Kidney (tissue), 14 donors: ENCODE results near the gene GABRQ. TPM values are rescaled to one million over a fixed set of nuclear protein-coding genes. Genes with fewer than 3 reads are reported as not detected.

Experiments
- DNase-seq, 5 donors: peaks; one replicate each; pipeline ENCODE4 v3.0.0-alpha.2; 2013 to 2020
- FAIRE-seq: peaks from 2 replicates; lab custom pipeline; 2012; peaks lifted over from hg19 to GRCh38; lab: Jason Lieb, UNC
- H3K27ac ChIP-seq, 2 donors: one replicate each; pipeline ENCODE4 v1.7.0; 2013; ENCODE audit warnings: low read depth in 2 of 2, low read length in 2 of 2, inconsistent platforms in 1 of 2
- H3K27me3 ChIP-seq: one replicate; pipeline ENCODE4 v1.7.1; 2013; ENCODE audit warnings: low read length, inconsistent platforms; ENCODE audit not compliant: control insufficient read depth, insufficient read depth
- H3K36me3 ChIP-seq, 3 donors: one replicate each; pipeline versions ENCODE4 v1.7.0 to v1.7.1; 2013; ENCODE audit warnings: low read length in 3 of 3, control low read depth in 1 of 3, inconsistent platforms in 1 of 3; ENCODE audit not compliant: insufficient read depth in 3 of 3, control insufficient read depth in 2 of 3
- H3K4me1 ChIP-seq, 3 donors: one replicate each; pipeline versions ENCODE4 v1.7.0 to v1.7.1; 2013; ENCODE audit warnings: low read length in 3 of 3, inconsistent platforms in 1 of 3, low read depth in 1 of 3; ENCODE audit not compliant: control insufficient read depth in 2 of 3, insufficient read depth in 2 of 3
- H3K4me3 ChIP-seq, 3 donors: one replicate each; pipeline versions ENCODE4 v1.7.0 to v1.8.1; 2013; ENCODE audit warnings: low read length in 3 of 3, control low read depth in 1 of 3, inconsistent platforms in 1 of 3
- H3K9ac ChIP-seq, 3 donors: one replicate each; pipeline versions ENCODE4 v1.7.0 to v1.7.1; 2013; ENCODE audit warnings: low read length in 3 of 3, control low read depth in 1 of 3, inconsistent platforms in 1 of 3
- H3K9me3 ChIP-seq, 3 donors: one replicate each; pipeline versions ENCODE4 v1.7.0 to v1.7.1; 2013; ENCODE audit warnings: low read length in 3 of 3, control low read depth in 1 of 3, inconsistent platforms in 1 of 3; ENCODE audit not compliant: control insufficient read depth in 2 of 3, insufficient read depth in 1 of 3
- intact Hi-C: fragments of 100-400 bp; cut with DNase I; formaldehyde crosslinking; loops from one replicate; pipeline ENCODE4 v1.11.1; 2022
- polyA plus RNA-seq: library from polyadenylated mRNA; stranded (reverse); fragments of 350-450 nt; fragmentation: Illumina TruSeq; extraction: RNeasy Lipid Tissue Mini Kit (QIAGEN cat#74804); gene quantifications from one replicate; pipeline ENCODE4 v1.2.3, GENCODE V29; 2014; ENCODE audit warnings: low read depth, low replicate concordance; ENCODE audit not compliant: insufficient read depth
- total RNA-seq: library from RNA; stranded (reverse); fragmentation: NEBNext Ultra II Directional; extraction: Animal tissue kit (Norgen Biotek cat#: 25700); gene quantifications from one replicate; pipeline ENCODE4 v1.2.1, GENCODE V29; 2021
- TF ChIP-seq, protein P1 (sequence below): IDR thresholded peaks from 3 replicates; pipeline ENCODE4 v1.5.1; 2012; ENCODE audit warnings: mild to moderate bottlenecking, moderate library complexity, borderline replicate concordance; ENCODE audit not compliant: insufficient read depth; ENCODE audit errors: extremely low read depth
- donor health status: control.
- donor health status: control.
- donor health status: control.
- donor health status: control.
- donor health status: control.
- donor health status: DM: yes; HTN: yes; CAD: no.
- donor health status: Normal renal cell carcinoma (clear cell type).

Gene GABRQ
- total and polyA plus RNA-seq, 2 donors from 2014 or later: 0.03 TPM; not detected in 1

DNA sequence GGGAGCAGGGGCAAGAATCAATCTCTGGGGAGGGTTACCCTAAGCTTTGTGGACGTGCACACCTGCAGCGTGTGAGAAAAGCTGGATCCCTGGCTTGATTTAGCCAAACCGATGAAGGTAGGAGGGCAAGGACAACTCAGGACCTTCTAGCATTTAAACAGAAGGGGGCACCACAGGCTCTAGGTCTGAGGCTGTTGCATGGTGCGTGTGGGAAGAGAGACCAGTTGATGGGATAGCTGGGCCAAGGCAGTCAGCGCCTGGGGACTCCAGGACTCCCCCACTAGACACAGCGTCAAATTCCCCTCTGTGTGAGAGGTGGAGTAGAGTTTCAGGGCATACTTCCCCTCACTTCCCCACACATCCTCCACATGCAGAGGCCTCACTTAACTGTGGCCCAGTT is 4.3 kb downstream of the GABRQ start:
- Histone ChIP-seq H3K27me3 (no peaks in the 10 kb centered on the region), H3K4me1 (no peaks in the 10 kb centered on the region), H3K9ac (no peak overlapping the region), H3K36me3 (no peaks in the 10 kb centered on the region), H3K27ac (no peak overlapping the region), H3K9me3 (peaks cover 0 to 2% (median 0%) of the 10 kb centered on the region in 3 donors), H3K4me3 (no peak overlapping the region)
- intact Hi-C loops: no loop called here
- FAIRE-seq (no peak), DNase-seq (peak in 4 of 5 donors; percentile 22 to 54 (median 36))
- TF ChIP-seq, protein P1, sequence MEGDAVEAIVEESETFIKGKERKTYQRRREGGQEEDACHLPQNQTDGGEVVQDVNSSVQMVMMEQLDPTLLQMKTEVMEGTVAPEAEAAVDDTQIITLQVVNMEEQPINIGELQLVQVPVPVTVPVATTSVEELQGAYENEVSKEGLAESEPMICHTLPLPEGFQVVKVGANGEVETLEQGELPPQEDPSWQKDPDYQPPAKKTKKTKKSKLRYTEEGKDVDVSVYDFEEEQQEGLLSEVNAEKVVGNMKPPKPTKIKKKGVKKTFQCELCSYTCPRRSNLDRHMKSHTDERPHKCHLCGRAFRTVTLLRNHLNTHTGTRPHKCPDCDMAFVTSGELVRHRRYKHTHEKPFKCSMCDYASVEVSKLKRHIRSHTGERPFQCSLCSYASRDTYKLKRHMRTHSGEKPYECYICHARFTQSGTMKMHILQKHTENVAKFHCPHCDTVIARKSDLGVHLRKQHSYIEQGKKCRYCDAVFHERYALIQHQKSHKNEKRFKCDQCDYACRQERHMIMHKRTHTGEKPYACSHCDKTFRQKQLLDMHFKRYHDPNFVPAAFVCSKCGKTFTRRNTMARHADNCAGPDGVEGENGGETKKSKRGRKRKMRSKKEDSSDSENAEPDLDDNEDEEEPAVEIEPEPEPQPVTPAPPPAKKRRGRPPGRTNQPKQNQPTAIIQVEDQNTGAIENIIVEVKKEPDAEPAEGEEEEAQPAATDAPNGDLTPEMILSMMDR: no peak

DNA sequence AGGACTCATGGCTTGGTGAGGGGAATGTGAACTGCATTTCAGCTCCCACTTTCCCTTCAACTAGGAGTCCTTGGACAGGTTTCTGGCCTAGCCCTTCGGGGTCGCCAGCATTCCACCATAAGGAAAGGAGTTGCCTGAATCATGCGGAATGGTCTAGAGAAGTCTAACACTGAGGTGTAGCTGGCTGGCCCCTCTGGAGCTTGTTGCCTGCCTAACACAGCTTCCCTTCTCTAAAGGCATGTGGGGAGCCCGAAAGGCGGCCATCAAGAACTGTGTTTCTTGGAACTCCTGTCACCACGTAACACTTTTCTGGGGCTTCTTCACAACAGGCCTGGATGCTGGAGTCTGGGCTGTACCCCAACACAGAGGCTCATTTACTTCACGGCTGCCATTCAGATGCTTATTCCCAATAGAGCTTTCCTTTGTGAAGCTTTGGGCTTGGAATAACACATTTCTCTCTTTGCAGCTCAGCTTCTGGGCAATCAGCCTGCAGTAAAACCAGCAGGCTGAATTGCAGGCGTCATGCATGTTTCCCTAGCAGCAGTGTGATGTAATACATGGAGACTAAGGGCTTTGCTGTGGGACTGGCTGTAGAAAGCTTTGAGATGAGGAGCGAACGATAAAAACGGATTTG is 5.4 kb downstream of the GABRQ start:
- no peak for DNase-seq
- no peaks in the 10 kb centered on the region for H3K4me1 ChIP-seq
- H3K9ac ChIP-seq: no peak overlapping the region
- intact Hi-C loops: no loop called here
- H3K36me3 ChIP-seq: no peaks in the 10 kb centered on the region
- TF ChIP-seq, protein P1: no peak
- peaks cover 0 to 2% (median 0%) of the 10 kb centered on the region in 3 donors for H3K9me3 ChIP-seq
- H3K27me3 ChIP-seq: no peaks in the 10 kb centered on the region
- no peak for FAIRE-seq
- no peak overlapping the region for H3K4me3 ChIP-seq
- no peak overlapping the region for H3K27ac ChIP-seq

DNA sequence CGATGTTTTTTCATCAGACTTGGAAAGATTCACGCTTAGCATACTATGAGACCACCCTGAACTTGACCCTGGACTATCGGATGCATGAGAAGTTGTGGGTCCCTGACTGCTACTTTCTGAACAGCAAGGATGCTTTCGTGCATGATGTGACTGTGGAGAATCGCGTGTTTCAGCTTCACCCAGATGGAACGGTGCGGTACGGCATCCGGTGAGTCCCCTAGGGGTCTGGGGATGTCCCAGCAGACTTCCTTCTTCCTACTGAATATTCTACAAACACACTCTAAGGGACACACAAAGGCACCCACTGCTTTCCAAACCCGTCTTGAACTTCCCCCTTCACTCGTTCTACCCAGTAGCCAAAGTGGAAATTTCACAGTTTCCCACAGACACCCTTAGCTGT is 9.3 kb downstream of the GABRQ start:
- FAIRE-seq (no peak), DNase-seq (no peak)
- H3K9ac ChIP-seq: no peak overlapping the region
- no peak overlapping the region for H3K4me3 ChIP-seq
- intact Hi-C loops: no loop called here
- peaks cover 0 to 2% (median 0%) of the 10 kb centered on the region in 3 donors for H3K9me3 ChIP-seq
- TF ChIP-seq, protein P1: no peak
- H3K4me1 ChIP-seq: no peaks in the 10 kb centered on the region
- H3K27ac ChIP-seq: no peak overlapping the region
- H3K27me3 ChIP-seq: no peaks in the 10 kb centered on the region
- H3K36me3 ChIP-seq: no peaks in the 10 kb centered on the region
